ENCODE measurements around the gene RASGRF1. TPM values are rescaled to one million over a fixed set of nuclear protein-coding genes. Genes with fewer than 3 reads are reported as not detected.
A peak's percentile ranks its signal among the peaks of the same experiment; 100 is the strongest.

Gene RASGRF1
- total RNA-seq, 3 donors from 2014 or later, result 0.22 to 0.35 TPM; not detected in 1

GRCh38 chr15:78950343-78950742 lies 140.2 kb downstream of the RASGRF1 start:
- TF ChIP-seq CTCF (IDR thresholded peaks at IDR 0.05), result no peak
- Histone ChIP-seq H3K9me3 (no peaks in the 10 kb centered on the region), H3K4me1 (ENCODE audit: low read depth) (peaks cover 15% of the 10 kb centered on the region), H3K36me3 (ENCODE audit: low read depth) (no peaks in the 10 kb centered on the region), H3K4me3 (no peak overlapping the region)
- intact Hi-C loops (cut with DNase I, micrococcal nuclease), result no loop called here
- ATAC-seq (peak; percentile 73), DNase-seq (no peak)

GRCh38 chr15:78949461-78949860 lies 141.1 kb downstream of the RASGRF1 start:
- ATAC-seq, result no peak
- H3K4me3 ChIP-seq, result no peak overlapping the region
- no peak for TF ChIP-seq CTCF (IDR thresholded peaks at IDR 0.05)
- peaks cover 18% of the 10 kb centered on the region for H3K4me1 ChIP-seq (ENCODE audit: low read depth)
- intact Hi-C loops (cut with DNase I, micrococcal nuclease), result no loop called here
- H3K36me3 ChIP-seq (ENCODE audit: low read depth), result no peaks in the 10 kb centered on the region
- no peaks in the 10 kb centered on the region for H3K9me3 ChIP-seq
- no peak for DNase-seq

- intact Hi-C loops (cut with DNase I, micrococcal nuclease), result no loop called here
- no peak for ATAC-seq
- no peaks in the 10 kb centered on the region for H3K36me3 ChIP-seq (ENCODE audit: low read depth)
These were observed 143.1 kb downstream of the RASGRF1 start for GRCh38 chr15:78947506-78947905.

GRCh38 chr15:78946493-78946892 lies 144.1 kb downstream of the RASGRF1 start:
- H3K36me3 ChIP-seq (ENCODE audit: low read depth), result no peaks in the 10 kb centered on the region
- no peak for DNase-seq
- no peak overlapping the region for H3K4me3 ChIP-seq
- intact Hi-C loops (cut with DNase I, micrococcal nuclease), result no loop called here
- H3K4me1 ChIP-seq (ENCODE audit: low read depth), result peaks cover 12% of the 10 kb centered on the region
- no peaks in the 10 kb centered on the region for H3K9me3 ChIP-seq
- TF ChIP-seq CTCF (IDR thresholded peaks at IDR 0.05), result no peak
- ATAC-seq, result no peak

More at GRCh38 chr15:78947506-78947905, 143.1 kb downstream of the RASGRF1 start:
- Histone ChIP-seq H3K4me3 (no peak overlapping the region), H3K4me1 (ENCODE audit: low read depth) (peaks cover 19% of the 10 kb centered on the region), H3K9me3 (no peaks in the 10 kb centered on the region)
- no peak for TF ChIP-seq CTCF (IDR thresholded peaks at IDR 0.05)
- no peak for DNase-seq

- DNase-seq (peak; percentile 91 to 93 (median 92)), ATAC-seq (peak; percentile 97)
- peaks cover 4% of the 10 kb centered on the region for H3K4me1 ChIP-seq (ENCODE audit: low read depth)
- no peaks in the 10 kb centered on the region for H3K36me3 ChIP-seq (ENCODE audit: low read depth)
- intact Hi-C loops (cut with DNase I, micrococcal nuclease), result no loop called here
- peak within 1 kb of the TSS; percentile 24 for H3K4me3 ChIP-seq
- TF ChIP-seq CTCF (IDR thresholded peaks at IDR 0.05), result no peak
- no peaks in the 10 kb centered on the region for H3K9me3 ChIP-seq
These were observed 145.7 kb downstream of the RASGRF1 start, which contains the start of gene CTSH for GRCh38 chr15:78944669-78945407. Gene CTSH (minus strand): TSS chr15:78945046. CDS start chr15:78944981, 65 bp downstream.
